NCI-H2171 (cell line): Measurements from ENCODE around the gene ANKRD18A.

Experiments
- DNase-seq: peaks from one replicate; lab custom pipeline; 2025; lab: John Stamatoyannopoulos, UW

The ANKRD18A gene

DNA sequence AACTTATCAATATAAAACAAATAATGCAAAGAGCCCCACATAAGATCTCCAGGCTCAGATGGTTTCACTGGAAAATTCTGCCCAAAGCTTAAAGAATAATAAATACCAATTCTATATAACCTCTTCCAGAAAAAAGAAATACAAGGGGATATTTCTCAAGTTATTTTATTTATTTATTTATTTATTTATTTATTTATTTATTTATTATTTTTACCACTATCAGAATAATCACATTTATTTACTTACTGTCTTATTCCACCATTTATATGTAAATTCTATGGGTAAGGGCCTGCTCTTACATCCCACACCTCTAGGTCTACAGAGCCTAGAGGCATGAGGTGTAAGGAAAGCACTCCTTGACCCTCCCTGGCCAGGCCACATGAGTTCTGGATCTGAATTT, 91.1 kb downstream of the ANKRD18A start:
- no peak for DNase-seq

DNA sequence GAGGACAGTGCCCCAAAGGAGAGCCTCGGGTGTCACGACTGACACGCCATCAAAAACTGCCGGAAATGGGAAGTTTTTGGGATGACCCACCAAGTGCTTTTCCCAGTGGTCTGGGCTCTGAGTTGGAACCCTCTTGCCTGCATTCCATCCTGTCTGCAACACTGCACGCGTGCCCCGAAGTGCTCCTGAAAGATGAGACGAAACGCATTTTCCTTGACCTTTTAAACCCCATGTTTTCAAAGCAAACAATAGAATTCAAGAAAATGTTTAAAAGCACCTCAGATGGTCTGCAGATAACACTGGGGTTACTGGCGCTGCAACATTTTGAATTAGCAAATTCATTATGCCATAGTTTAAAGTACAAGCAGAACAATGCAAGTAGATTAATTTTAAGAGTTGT, 92.9 kb downstream of the ANKRD18A start:
- DNase-seq, result no peak

DNA sequence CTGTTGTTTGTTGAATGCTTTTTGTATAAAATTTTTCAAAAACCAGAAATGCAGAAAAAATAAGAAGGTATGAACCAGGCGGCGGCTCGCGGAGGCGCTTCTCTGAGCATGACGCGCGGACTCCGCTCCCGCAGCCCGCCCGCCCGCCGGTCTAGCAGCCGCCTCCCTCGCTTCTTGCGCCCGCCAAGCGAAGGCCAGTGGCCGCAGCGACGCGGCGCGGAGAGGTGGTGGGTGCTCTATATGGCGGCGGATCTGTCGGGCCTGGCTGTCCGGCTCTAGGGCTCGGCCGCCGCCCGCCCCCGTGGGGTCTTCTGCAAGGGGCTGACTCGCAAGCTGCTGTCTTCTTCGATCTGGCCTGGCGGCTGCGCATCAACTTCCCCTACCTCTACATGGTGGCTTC, 93.8 kb downstream of the ANKRD18A start:
- DNase-seq, result no peak

DNA sequence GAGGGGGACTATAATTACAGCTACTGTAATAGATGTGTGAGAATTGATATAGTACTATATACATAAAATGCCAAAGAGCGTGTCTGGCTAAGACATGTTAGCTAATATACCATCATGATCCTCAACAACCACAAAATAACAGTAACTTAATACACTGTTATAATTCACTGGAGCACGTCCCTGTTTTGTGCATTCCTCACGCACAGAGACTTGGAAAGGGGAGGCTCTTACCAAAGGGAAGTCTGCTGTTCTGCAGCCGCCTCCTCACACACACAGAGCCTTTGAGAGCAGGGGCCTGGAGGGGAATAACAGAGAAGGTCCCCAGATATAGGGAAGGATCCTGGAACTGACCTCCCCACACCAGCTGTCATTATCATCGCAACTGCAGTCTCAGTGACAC, 97.3 kb downstream of the ANKRD18A start:
- DNase-seq, result no peak

DNA sequence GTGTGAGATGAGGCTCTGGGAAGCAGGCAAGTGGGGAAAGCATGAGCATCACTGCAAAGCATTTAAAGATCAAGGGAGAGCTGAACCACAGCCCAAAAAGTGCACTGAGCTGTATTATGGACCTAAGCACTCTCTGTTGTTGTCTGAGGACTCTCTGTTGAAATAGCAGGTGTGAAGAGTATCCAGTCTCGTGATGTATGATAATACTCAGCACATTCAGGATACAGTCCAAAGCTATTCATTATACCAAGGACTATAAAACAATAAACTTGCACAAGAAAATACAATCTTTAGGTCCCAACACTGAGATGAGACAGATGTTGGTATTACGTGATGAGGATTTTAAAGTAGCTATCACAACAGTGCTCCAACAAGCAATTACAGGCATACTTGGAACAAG, 98.6 kb downstream of the ANKRD18A start:
- DNase-seq, result no peak
